IPS DF 6.9 (cell line): ENCODE results near the gene PURA.

Experiments used
- DNase-seq: peaks from one replicate; pipeline ENCODE4 v3.0.0-alpha.2; 2013; ENCODE audit warnings: low read depth, low spot score
- H3K27ac ChIP-seq: one replicate; pipeline ENCODE4 v1.5.1; 2013; ENCODE audit warnings: low read length, control low read depth
- H3K27me3 ChIP-seq: 2 replicates; pipeline ENCODE4 v1.6.1; 2013; ENCODE audit warnings: mild to moderate bottlenecking, low read length; ENCODE audit not compliant: control insufficient read depth, insufficient read depth
- H3K36me3 ChIP-seq: 2 replicates; pipeline ENCODE4 v1.6.1; 2013; ENCODE audit warnings: low read length; ENCODE audit not compliant: control insufficient read depth, insufficient read depth
- H3K4me1 ChIP-seq: 2 replicates; pipeline ENCODE4 v1.6.1; 2013; ENCODE audit warnings: low read length; ENCODE audit not compliant: control insufficient read depth, insufficient read depth
- H3K4me3 ChIP-seq: 2 replicates; pipeline ENCODE4 v1.5.1; 2013; ENCODE audit warnings: mild to moderate bottlenecking, low read length
- H3K9me3 ChIP-seq: 2 replicates; pipeline ENCODE4 v1.6.1; 2013; ENCODE audit warnings: low read length, inconsistent platforms; ENCODE audit not compliant: control insufficient read depth, insufficient read depth
- WGBS: extraction: QIAGEN DNeasy Blood & Tissue Kit; methylation state at CpG from one replicate; pipeline ENCODE4 v1.1.7; 2013; ENCODE audit warnings: mixed read lengths, missing lambda C conversion rate; ENCODE audit not compliant: insufficient read length, insufficient coverage; 5-methylcytosine and 5-hydroxymethylcytosine counted together

The PURA gene

GRCh38 chr5:140135127-140135526 lies 21.2 kb downstream of the PURA start:
- Histone ChIP-seq H3K4me3 (no peak overlapping the region), H3K27me3 (no peaks in the 10 kb centered on the region), H3K4me1 (peaks cover 1% of the 10 kb centered on the region; the same call in 1 of the 2 replicates), H3K27ac (no peak overlapping the region), H3K9me3 (no peaks in the 10 kb centered on the region), H3K36me3 (no peaks in the 10 kb centered on the region)
- DNase-seq: no peak

- H3K4me3 ChIP-seq: no peak overlapping the region
- no CpG with 5 or more reads among the region's 1 CpG for WGBS
- no peaks in the 10 kb centered on the region for H3K36me3 ChIP-seq
- H3K4me1 ChIP-seq: no peaks in the 10 kb centered on the region
- H3K9me3 ChIP-seq: no peaks in the 10 kb centered on the region
- DNase-seq: no peak
- H3K27ac ChIP-seq: no peak overlapping the region
- H3K27me3 ChIP-seq: no peaks in the 10 kb centered on the region
These were observed 22.7 kb downstream of the PURA start for GRCh38 chr5:140136624-140137023.

GRCh38 chr5:140140435-140140834 lies 26.5 kb downstream of the PURA start:
- no peak overlapping the region for H3K27ac ChIP-seq
- H3K36me3 ChIP-seq: no peaks in the 10 kb centered on the region
- WGBS: no CpG with 5 or more reads among the region's 3 CpGs
- peaks cover 6% of the 10 kb centered on the region for H3K27me3 ChIP-seq
- no peaks in the 10 kb centered on the region for H3K4me1 ChIP-seq
- DNase-seq: no peak
- no peaks in the 10 kb centered on the region for H3K9me3 ChIP-seq
- no peak overlapping the region for H3K4me3 ChIP-seq

GRCh38 chr5:140141241-140141640 lies 27.3 kb downstream of the PURA start:
- Histone ChIP-seq H3K4me3 (no peak overlapping the region), H3K4me1 (no peaks in the 10 kb centered on the region), H3K27me3 (peaks cover 12% of the 10 kb centered on the region), H3K9me3 (no peaks in the 10 kb centered on the region), H3K36me3 (no peaks in the 10 kb centered on the region), H3K27ac (no peak overlapping the region)
- no peak for DNase-seq

- Histone ChIP-seq H3K4me3 (no peak overlapping the region), H3K9me3 (no peaks in the 10 kb centered on the region), H3K27me3 (peaks cover 19% of the 10 kb centered on the region), H3K27ac (no peak overlapping the region), H3K36me3 (no peaks in the 10 kb centered on the region), H3K4me1 (no peaks in the 10 kb centered on the region)
- WGBS: no CpG with 5 or more reads among the region's 5 CpGs
- no peak for DNase-seq
These were observed 28.3 kb downstream of the PURA start for GRCh38 chr5:140142246-140142645.

- Histone ChIP-seq H3K27me3 (peaks cover 25% of the 10 kb centered on the region), H3K4me1 (no peaks in the 10 kb centered on the region), H3K9me3 (no peaks in the 10 kb centered on the region), H3K27ac (no peak overlapping the region), H3K4me3 (no peak overlapping the region), H3K36me3 (no peaks in the 10 kb centered on the region)
- no CpG with 5 or more reads among the region's 7 CpGs for whole genome bisulfite sequencing
- DNase-seq: no peak
These were observed 28.9 kb downstream of the PURA start for GRCh38 chr5:140142856-140143255.

GRCh38 chr5:140143521-140144258 lies 29.8 kb downstream of the PURA start:
- no CpG with 5 or more reads among the region's 3 CpGs for WGBS
- H3K27ac ChIP-seq: no peak overlapping the region

GRCh38 chr5:140145256-140145655 lies 31.3 kb downstream of the PURA start:
- Histone ChIP-seq H3K4me1 (no peaks in the 10 kb centered on the region), H3K27me3 (peaks cover 31% of the 10 kb centered on the region), H3K9me3 (no peaks in the 10 kb centered on the region), H3K27ac (no peak overlapping the region), H3K4me3 (no peak overlapping the region), H3K36me3 (no peaks in the 10 kb centered on the region)
- WGBS: no CpG with 5 or more reads among the region's 3 CpGs
- no peak for DNase-seq

More at GRCh38 chr5:140143521-140144258, 29.8 kb downstream of the PURA start:
- no peaks in the 10 kb centered on the region for H3K36me3 ChIP-seq
- H3K4me3 ChIP-seq: no peak overlapping the region
- no peaks in the 10 kb centered on the region for H3K9me3 ChIP-seq
- no peak for DNase-seq
- peaks cover 31% of the 10 kb centered on the region for H3K27me3 ChIP-seq
- no peaks in the 10 kb centered on the region for H3K4me1 ChIP-seq

- no peaks in the 10 kb centered on the region for H3K36me3 ChIP-seq
- H3K4me3 ChIP-seq: peak overlapping the region; percentile 63; the same call in 1 of the 2 replicates
- H3K4me1 ChIP-seq: no peaks in the 10 kb centered on the region
- DNase-seq: no peak
- H3K27me3 ChIP-seq: peaks cover 31% of the 10 kb centered on the region
- H3K27ac ChIP-seq: no peak overlapping the region
- no CpG with 5 or more reads among the region's 64 CpGs for WGBS
- H3K9me3 ChIP-seq: no peaks in the 10 kb centered on the region
These were observed 32.1 kb downstream of the PURA start for GRCh38 chr5:140145818-140146522.

- Histone ChIP-seq H3K9me3 (no peaks in the 10 kb centered on the region), H3K27ac (no peak overlapping the region), H3K27me3 (peaks cover 31% of the 10 kb centered on the region), H3K36me3 (no peaks in the 10 kb centered on the region), H3K4me1 (no peaks in the 10 kb centered on the region), H3K4me3 (peak overlapping the region; percentile 63; the same call in 1 of the 2 replicates)
- WGBS: no CpG with 5 or more reads among the region's 14 CpGs
- DNase-seq: no peak
These were observed 32.6 kb downstream of the PURA start for GRCh38 chr5:140146523-140146842.

GRCh38 chr5:140147460-140147859 lies 33.6 kb downstream of the PURA start:
- DNase-seq: no peak
- no CpG with 5 or more reads among the region's 1 CpG for WGBS

More at GRCh38 chr5:140147460-140147859, 33.6 kb downstream of the PURA start:
- Histone ChIP-seq H3K27ac (no peak overlapping the region), H3K4me1 (no peaks in the 10 kb centered on the region), H3K36me3 (no peaks in the 10 kb centered on the region), H3K27me3 (peaks cover 31% of the 10 kb centered on the region), H3K9me3 (no peaks in the 10 kb centered on the region), H3K4me3 (no peak overlapping the region)
